H9 (cell line): ENCODE results near the gene PGA3. TPM values are rescaled to one million over a fixed set of nuclear protein-coding genes. Genes with fewer than 3 reads are reported as not detected.

Experiments used
- DNase-seq: peaks from one replicate; pipeline ENCODE4 v3.0.0-alpha.2; 2017
- H2AFZ ChIP-seq: one replicate; pipeline ENCODE4 v1.6.1; 2013; ENCODE audit warnings: mild to moderate bottlenecking, low read length, control low read depth, moderate library complexity
- H2AK5ac ChIP-seq: 2 replicates; pipeline ENCODE4 v1.6.1; 2013; ENCODE audit warnings: low read length, control low read depth, mixed read lengths; ENCODE audit not compliant: insufficient read length
- H2BK120ac ChIP-seq: one replicate; pipeline ENCODE4 v1.6.1; 2013; ENCODE audit warnings: low read depth, mild to moderate bottlenecking, low read length, control low read depth, inconsistent platforms; ENCODE audit not compliant: poor library complexity, severe bottlenecking
- H2BK12ac ChIP-seq: 2 replicates; pipeline ENCODE4 v1.6.1; 2013; ENCODE audit warnings: low read length, control low read depth, mixed read lengths, low read depth; ENCODE audit not compliant: insufficient read length
- H2BK15ac ChIP-seq: 2 replicates; pipeline ENCODE4 v1.6.1; 2013; ENCODE audit warnings: low read depth, low read length, control low read depth
- H2BK20ac ChIP-seq: one replicate; pipeline ENCODE4 v1.6.1; 2013; ENCODE audit warnings: low read depth, mild to moderate bottlenecking, low read length, control low read depth, inconsistent platforms; ENCODE audit not compliant: poor library complexity, severe bottlenecking
- H2BK5ac ChIP-seq: 2 replicates; pipeline ENCODE4 v1.6.1; 2013; ENCODE audit warnings: low read length, control low read depth, mixed read lengths; ENCODE audit not compliant: insufficient read length
- H3K14ac ChIP-seq: 2 replicates; pipeline ENCODE4 v1.6.1; 2013; ENCODE audit warnings: low read length, control low read depth; ENCODE audit not compliant: insufficient read depth
- H3K18ac ChIP-seq: 2 replicates; pipeline ENCODE4 v1.6.1; 2013; ENCODE audit warnings: low read depth, mild to moderate bottlenecking, mixed read lengths, low read length, control low read depth; ENCODE audit not compliant: insufficient read length
- H3K23ac ChIP-seq: 2 replicates; pipeline ENCODE4 v1.6.1; 2013; ENCODE audit warnings: low read length, control low read depth, mixed read lengths, low read depth; ENCODE audit not compliant: insufficient read length
- H3K23me2 ChIP-seq: 2 replicates; pipeline ENCODE4 v1.6.1; 2013; ENCODE audit warnings: low read depth, mild to moderate bottlenecking, mixed read lengths, low read length, control low read depth; ENCODE audit not compliant: insufficient read length, poor library complexity, severe bottlenecking
- H3K27ac ChIP-seq: 2 replicates; pipeline ENCODE4 v1.5.1; 2013; ENCODE audit warnings: low read length, control low read depth, mixed read lengths, low read depth; ENCODE audit not compliant: insufficient read length
- H3K27me3 ChIP-seq: 2 replicates; pipeline ENCODE4 v1.6.1; 2013; ENCODE audit warnings: low read length, control low read depth, inconsistent platforms; ENCODE audit not compliant: insufficient read depth
- H3K4ac ChIP-seq: 2 replicates; pipeline ENCODE4 v1.6.1; 2013; ENCODE audit warnings: low read depth, mild to moderate bottlenecking, control low read depth, inconsistent platforms, low read length, moderate library complexity
- H3K4me1 ChIP-seq: 2 replicates; pipeline ENCODE4 v1.6.1; 2013; ENCODE audit warnings: low read length, control low read depth, inconsistent platforms; ENCODE audit not compliant: insufficient read depth
- H3K4me2 ChIP-seq: 2 replicates; pipeline ENCODE4 v1.6.1; 2013; ENCODE audit warnings: low read length, control low read depth, mixed read lengths; ENCODE audit not compliant: insufficient read length, insufficient read depth
- H3K56ac ChIP-seq: 2 replicates; pipeline ENCODE4 v1.6.1; 2013; ENCODE audit warnings: low read depth, mild to moderate bottlenecking, mixed read lengths, low read length, control low read depth; ENCODE audit not compliant: insufficient read length
- H3K79me1 ChIP-seq: 2 replicates; pipeline ENCODE4 v1.6.1; 2013; ENCODE audit warnings: low read depth, mild to moderate bottlenecking, moderate library complexity, low read length, control low read depth, inconsistent platforms; ENCODE audit not compliant: insufficient read depth, poor library complexity, severe bottlenecking
- H3K79me2 ChIP-seq: 2 replicates; pipeline ENCODE4 v1.6.1; 2013; ENCODE audit warnings: low read length, control low read depth, inconsistent platforms; ENCODE audit not compliant: insufficient read depth
- H3K9ac ChIP-seq: 2 replicates; pipeline ENCODE4 v1.6.1; 2013; ENCODE audit warnings: low read length, control low read depth, mixed read lengths; ENCODE audit not compliant: insufficient read length; ENCODE audit errors: extremely low read depth
- H3K9me3 ChIP-seq: one replicate; pipeline ENCODE4 v1.6.1; 2013; ENCODE audit warnings: low read depth, low read length, inconsistent platforms; ENCODE audit not compliant: control insufficient read depth
- H3T11ph ChIP-seq: one replicate; pipeline ENCODE4 v1.6.1; 2013; ENCODE audit warnings: mild to moderate bottlenecking, low read length, control low read depth, inconsistent platforms
- H4K20me1 ChIP-seq: one replicate; pipeline ENCODE4 v1.6.1; 2013; ENCODE audit not compliant: control insufficient read depth, insufficient read length, insufficient read depth
- H4K5ac ChIP-seq: 2 replicates; pipeline ENCODE4 v1.6.1; 2013; ENCODE audit warnings: low read depth, mild to moderate bottlenecking, mixed read lengths, low read length, control low read depth; ENCODE audit not compliant: insufficient read length
- H4K8ac ChIP-seq: replicated peaks from 2 replicates; pipeline ENCODE4 v1.6.1; 2013; ENCODE audit warnings: low read length, control low read depth, mixed read lengths, low read depth; ENCODE audit not compliant: insufficient read length
- H4K91ac ChIP-seq: 2 replicates; pipeline ENCODE4 v1.6.1; 2013; ENCODE audit warnings: low read depth, mild to moderate bottlenecking, moderate library complexity, mixed read lengths, low read length, control low read depth; ENCODE audit not compliant: insufficient read length
- H3K27ac Mint-ChIP-seq, 3 experiments: 2 replicates in 2 of 3; 3 replicates in 1 of 3; pipeline ENCODE4 v1.8.0; 2020 to 2021; ENCODE audit warnings: mixed read lengths in 3 of 3, mild to moderate bottlenecking in 1 of 3, moderate library complexity in 1 of 3
- H3K27me3 Mint-ChIP-seq: 2 replicates; pipeline ENCODE4 v1.8.0; 2021; ENCODE audit warnings: low read depth, mild to moderate bottlenecking, moderate library complexity, mixed read lengths
- H3K36me3 Mint-ChIP-seq, 3 experiments: 2 replicates in 2 of 3; 3 replicates in 1 of 3; pipeline ENCODE4 v1.8.0; 2020 to 2021; ENCODE audit warnings: low read depth in 3 of 3, mixed read lengths in 3 of 3; ENCODE audit not compliant: insufficient read depth in 1 of 3
- H3K4me1 Mint-ChIP-seq, 2 experiments: 2 replicates each; pipeline ENCODE4 v1.8.0; 2020; ENCODE audit warnings: mixed read lengths in 2 of 2
- H3K4me3 Mint-ChIP-seq, 2 experiments: 2 replicates in 1 of 2; 3 replicates in 1 of 2; pipeline ENCODE4 v1.8.0; 2020 to 2021; ENCODE audit warnings: mild to moderate bottlenecking in 2 of 2, mixed read lengths in 2 of 2, moderate library complexity in 1 of 2
- H3K9me3 Mint-ChIP-seq, 2 experiments: 2 replicates in 1 of 2; 3 replicates in 1 of 2; pipeline ENCODE4 v1.8.0; 2020; ENCODE audit warnings: mild to moderate bottlenecking in 2 of 2, mixed read lengths in 2 of 2, moderate library complexity in 1 of 2
- WGBS: extraction: QIAGEN DNeasy Blood & Tissue Kit; methylation state at CpG from one replicate; pipeline ENCODE4 v1.1.7; 2013; ENCODE audit warnings: missing lambda C conversion rate, low lambda C conversion rate, mixed read lengths; ENCODE audit not compliant: insufficient read length; ENCODE audit errors: extremely low coverage; 5-methylcytosine and 5-hydroxymethylcytosine counted together
- total RNA-seq: library from RNA; stranded (reverse); gene quantifications from 2 replicates; pipeline ENCODE4 v1.2.1, GENCODE V29; 2021
- TF ChIP-seq, protein P1 (sequence below): fragments of 200-600 bp; sonication (generic); conservative IDR thresholded peaks from 3 replicates; pipeline ENCODE4 v1.8.0; 2021; ENCODE audit warnings: antibody characterized with exemption, mild to moderate bottlenecking

PGA3 gene
- total RNA-seq, 1 experiment from 2014 or later, result not detected

DNA sequence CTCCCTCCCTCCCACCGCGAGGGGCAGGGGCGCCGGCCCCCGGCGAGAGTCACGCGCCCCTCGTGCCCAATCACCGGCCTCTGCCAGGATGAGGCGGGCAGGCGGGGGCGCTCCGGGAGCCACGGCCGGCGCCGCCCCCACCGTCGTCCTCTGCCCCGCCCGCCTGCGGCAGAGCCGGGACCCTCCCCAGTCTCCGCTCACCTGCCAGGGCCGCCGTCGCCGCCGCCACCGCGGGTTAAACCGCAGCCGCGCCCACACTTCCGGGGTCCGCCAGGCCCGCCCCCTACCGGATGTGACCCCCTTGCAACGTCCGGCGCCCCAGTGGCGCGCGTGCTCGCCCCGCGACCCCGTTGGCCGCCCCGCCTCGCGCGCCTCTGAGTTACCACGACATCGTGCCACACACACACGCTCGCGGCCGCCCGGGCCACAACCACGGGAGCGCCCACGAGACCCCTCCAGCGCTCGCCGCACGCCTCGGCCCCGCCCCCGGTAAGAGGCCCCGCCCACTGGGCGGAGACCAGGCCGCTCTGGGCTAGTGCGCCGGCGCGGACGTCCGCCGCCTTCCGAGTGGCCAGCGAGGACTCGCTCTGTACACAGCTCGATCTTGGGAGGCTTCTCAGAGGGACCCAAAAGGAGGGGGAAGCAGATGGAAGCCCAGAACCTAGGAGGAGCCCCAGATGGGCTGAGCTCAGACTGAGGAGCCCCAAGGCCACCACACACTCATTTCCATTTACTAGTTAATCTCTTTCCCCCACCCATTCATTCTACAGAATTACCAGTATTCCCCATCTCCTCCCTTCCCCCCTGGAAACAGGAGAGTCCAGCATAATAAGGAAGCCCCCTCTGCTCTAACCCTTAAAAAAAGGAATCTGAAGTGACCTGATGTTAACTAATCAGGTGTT, 41.9 kb upstream of the PGA3 start, which contains the start of gene VPS37C:
Gene VPS37C (minus strand): TSS at position 237 of the 902 bp plus-strand sequence. CDS start 22,597 bp downstream, outside the sequence.
- no peaks in the 10 kb centered on the region for H3K9me3 ChIP-seq
- H3K56ac ChIP-seq, result no peak within 1 kb of the TSS
- H3K79me2 ChIP-seq, result peaks cover 1% of the 10 kb centered on the region; the same call in 1 of the 2 replicates
- no peak within 1 kb of the TSS for H2BK120ac ChIP-seq
- peak within 1 kb of the TSS; percentile 64 for H3K18ac ChIP-seq
- H4K8ac ChIP-seq, result no peak within 1 kb of the TSS
- H3K27ac ChIP-seq, result no peak within 1 kb of the TSS
- no peak within 1 kb of the TSS for H2AFZ ChIP-seq
- H3K23ac ChIP-seq, result no peak within 1 kb of the TSS
- H2BK15ac ChIP-seq, result no peak within 1 kb of the TSS
- H3K27me3 Mint-ChIP-seq, result peaks cover 2% of the 10 kb centered on the region
- no peaks in the 10 kb centered on the region for H3K23me2 ChIP-seq
- no peaks in the 10 kb centered on the region for H4K20me1 ChIP-seq
- no peak within 1 kb of the TSS for H4K5ac ChIP-seq
- no peaks in the 10 kb centered on the region for H3K4me1 ChIP-seq
- no peak within 1 kb of the TSS for H2BK20ac ChIP-seq
- H3K36me3 Mint-ChIP-seq, result peaks cover 2 to 7% (median 5%) of the 10 kb centered on the region in 3 experiments; a peak in 5 of 7 replicates
- no peaks in the 10 kb centered on the region for H3K9me3 Mint-ChIP-seq
- no peak within 1 kb of the TSS for H2BK12ac ChIP-seq
- no peaks in the 10 kb centered on the region for H3K27me3 ChIP-seq
- no peaks in the 10 kb centered on the region for H3K79me1 ChIP-seq
- peaks cover 25 to 42% of the 10 kb centered on the region in 2 experiments for H3K4me1 Mint-ChIP-seq
- TF ChIP-seq, protein P1, sequence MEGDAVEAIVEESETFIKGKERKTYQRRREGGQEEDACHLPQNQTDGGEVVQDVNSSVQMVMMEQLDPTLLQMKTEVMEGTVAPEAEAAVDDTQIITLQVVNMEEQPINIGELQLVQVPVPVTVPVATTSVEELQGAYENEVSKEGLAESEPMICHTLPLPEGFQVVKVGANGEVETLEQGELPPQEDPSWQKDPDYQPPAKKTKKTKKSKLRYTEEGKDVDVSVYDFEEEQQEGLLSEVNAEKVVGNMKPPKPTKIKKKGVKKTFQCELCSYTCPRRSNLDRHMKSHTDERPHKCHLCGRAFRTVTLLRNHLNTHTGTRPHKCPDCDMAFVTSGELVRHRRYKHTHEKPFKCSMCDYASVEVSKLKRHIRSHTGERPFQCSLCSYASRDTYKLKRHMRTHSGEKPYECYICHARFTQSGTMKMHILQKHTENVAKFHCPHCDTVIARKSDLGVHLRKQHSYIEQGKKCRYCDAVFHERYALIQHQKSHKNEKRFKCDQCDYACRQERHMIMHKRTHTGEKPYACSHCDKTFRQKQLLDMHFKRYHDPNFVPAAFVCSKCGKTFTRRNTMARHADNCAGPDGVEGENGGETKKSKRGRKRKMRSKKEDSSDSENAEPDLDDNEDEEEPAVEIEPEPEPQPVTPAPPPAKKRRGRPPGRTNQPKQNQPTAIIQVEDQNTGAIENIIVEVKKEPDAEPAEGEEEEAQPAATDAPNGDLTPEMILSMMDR, result peak; percentile 28; the same call in 1 of the 3 replicates
- peak within 1 kb of the TSS; percentile 84 to 90 for H3K4me3 Mint-ChIP-seq
- peak within 1 kb of the TSS; percentile 74 for H3K9ac ChIP-seq
- no peak within 1 kb of the TSS for H3T11ph ChIP-seq
- H2AK5ac ChIP-seq, result no peak within 1 kb of the TSS
- peak within 1 kb of the TSS; percentile 67 for H3K4me2 ChIP-seq
- WGBS, result no CpG with 5 or more reads among the region's 85 CpGs
- DNase-seq, result peak; percentile 89
- H3K27ac Mint-ChIP-seq, result peak within 1 kb of the TSS; percentile 93 to 96 (median 95)
- H4K91ac ChIP-seq, result no peak within 1 kb of the TSS
- no peak within 1 kb of the TSS for H2BK5ac ChIP-seq
- no peak within 1 kb of the TSS for H3K4ac ChIP-seq
- H3K14ac ChIP-seq, result peak within 1 kb of the TSS; percentile 81
